Measurements from ENCODE around the gene ANKK1. TPM values are rescaled to one million over a fixed set of nuclear protein-coding genes. Genes with fewer than 3 reads are reported as not detected.

ANKK1 gene
- total RNA-seq, 1 donor from 2014 or later = 0.11 TPM

- Mint-ChIP-seq H3K27ac (no peak overlapping the region), H3K4me1 (ENCODE audit: low read depth) (no peaks in the 10 kb centered on the region), H3K36me3 (ENCODE audit: low read depth) (no peaks in the 10 kb centered on the region), H3K27me3 (ENCODE audit: low read depth) (peaks cover 7% of the 10 kb centered on the region), H3K9me3 (no peaks in the 10 kb centered on the region), H3K4me3 (ENCODE audit: low read depth) (no peak overlapping the region)
- intact Hi-C loops (cut with micrococcal nuclease) = no loop called here
- DNase-seq (ENCODE audit: low spot score) = no peak
Observed at GRCh38 chr11:113389272-113389671, 1.7 kb downstream of the ANKK1 start.

GRCh38 chr11:113392236-113392921, 4.8 kb downstream of the ANKK1 start:
- Mint-ChIP-seq H3K4me3 (ENCODE audit: low read depth) (no peak overlapping the region), H3K4me1 (ENCODE audit: low read depth) (no peaks in the 10 kb centered on the region), H3K27ac (no peak overlapping the region), H3K9me3 (no peaks in the 10 kb centered on the region), H3K36me3 (ENCODE audit: low read depth) (no peaks in the 10 kb centered on the region), H3K27me3 (ENCODE audit: low read depth) (no peaks in the 10 kb centered on the region)
- intact Hi-C loops (cut with micrococcal nuclease) = no loop called here
- no peak for DNase-seq (ENCODE audit: low spot score)

GRCh38 chr11:113393501-113393985, 6.0 kb downstream of the ANKK1 start:
- H3K27ac Mint-ChIP-seq = no peak overlapping the region
- DNase-seq (ENCODE audit: low spot score) = no peak
- intact Hi-C loops (cut with micrococcal nuclease) = no loop called here
- no peaks in the 10 kb centered on the region for H3K4me1 Mint-ChIP-seq (ENCODE audit: low read depth)
- H3K4me3 Mint-ChIP-seq (ENCODE audit: low read depth) = no peak overlapping the region
- H3K9me3 Mint-ChIP-seq = no peaks in the 10 kb centered on the region
- no peaks in the 10 kb centered on the region for H3K27me3 Mint-ChIP-seq (ENCODE audit: low read depth)
- H3K36me3 Mint-ChIP-seq (ENCODE audit: low read depth) = no peaks in the 10 kb centered on the region

GRCh38 chr11:113394919-113395318, 7.3 kb downstream of the ANKK1 start:
- intact Hi-C loops (cut with micrococcal nuclease) = no loop called here
- no peaks in the 10 kb centered on the region for H3K36me3 Mint-ChIP-seq (ENCODE audit: low read depth)
- no peaks in the 10 kb centered on the region for H3K9me3 Mint-ChIP-seq
- no peak for DNase-seq (ENCODE audit: low spot score)
- no peak overlapping the region for H3K27ac Mint-ChIP-seq
- H3K4me3 Mint-ChIP-seq (ENCODE audit: low read depth) = no peak overlapping the region
- no peaks in the 10 kb centered on the region for H3K4me1 Mint-ChIP-seq (ENCODE audit: low read depth)
- H3K27me3 Mint-ChIP-seq (ENCODE audit: low read depth) = no peaks in the 10 kb centered on the region

GRCh38 chr11:113395782-113396336, 8.3 kb downstream of the ANKK1 start:
- Mint-ChIP-seq H3K36me3 (ENCODE audit: low read depth) (no peaks in the 10 kb centered on the region), H3K9me3 (no peaks in the 10 kb centered on the region), H3K27me3 (ENCODE audit: low read depth) (no peaks in the 10 kb centered on the region), H3K4me3 (ENCODE audit: low read depth) (no peak overlapping the region), H3K4me1 (ENCODE audit: low read depth) (no peaks in the 10 kb centered on the region), H3K27ac (no peak overlapping the region)
- DNase-seq (ENCODE audit: low spot score) = no peak
- intact Hi-C loops (cut with micrococcal nuclease) = no loop called here

- no peak for DNase-seq (ENCODE audit: low spot score)
- Mint-ChIP-seq H3K4me3 (ENCODE audit: low read depth) (no peak overlapping the region), H3K27ac (no peak overlapping the region), H3K36me3 (ENCODE audit: low read depth) (no peaks in the 10 kb centered on the region), H3K27me3 (ENCODE audit: low read depth) (no peaks in the 10 kb centered on the region), H3K9me3 (no peaks in the 10 kb centered on the region), H3K4me1 (ENCODE audit: low read depth) (no peaks in the 10 kb centered on the region)
- intact Hi-C loops (cut with micrococcal nuclease) = no loop called here
Observed at GRCh38 chr11:113396690-113397089, 9.1 kb downstream of the ANKK1 start.

- no peaks in the 10 kb centered on the region for H3K9me3 Mint-ChIP-seq
- H3K27me3 Mint-ChIP-seq (ENCODE audit: low read depth) = no peaks in the 10 kb centered on the region
- intact Hi-C loops (cut with micrococcal nuclease) = no loop called here
- H3K36me3 Mint-ChIP-seq (ENCODE audit: low read depth) = no peaks in the 10 kb centered on the region
- H3K4me1 Mint-ChIP-seq (ENCODE audit: low read depth) = no peaks in the 10 kb centered on the region
- no peak for DNase-seq (ENCODE audit: low spot score)
- no peak overlapping the region for H3K4me3 Mint-ChIP-seq (ENCODE audit: low read depth)
- no peak overlapping the region for H3K27ac Mint-ChIP-seq
Observed at GRCh38 chr11:113397212-113397611, 9.6 kb downstream of the ANKK1 start.

GRCh38 chr11:113397821-113398220, 10.2 kb downstream of the ANKK1 start:
- no peaks in the 10 kb centered on the region for H3K4me1 Mint-ChIP-seq (ENCODE audit: low read depth)
- no peaks in the 10 kb centered on the region for H3K36me3 Mint-ChIP-seq (ENCODE audit: low read depth)
- no peak overlapping the region for H3K27ac Mint-ChIP-seq
- DNase-seq (ENCODE audit: low spot score) = no peak
- H3K4me3 Mint-ChIP-seq (ENCODE audit: low read depth) = no peak overlapping the region
- H3K9me3 Mint-ChIP-seq = no peaks in the 10 kb centered on the region
- intact Hi-C loops (cut with micrococcal nuclease) = no loop called here
- H3K27me3 Mint-ChIP-seq (ENCODE audit: low read depth) = no peaks in the 10 kb centered on the region

GRCh38 chr11:113398669-113399430, 11.3 kb downstream of the ANKK1 start:
- no peaks in the 10 kb centered on the region for H3K9me3 Mint-ChIP-seq
- no peak overlapping the region for H3K27ac Mint-ChIP-seq
- H3K27me3 Mint-ChIP-seq (ENCODE audit: low read depth) = peaks cover 2% of the 10 kb centered on the region
- DNase-seq (ENCODE audit: low spot score) = no peak
- H3K4me1 Mint-ChIP-seq (ENCODE audit: low read depth) = no peaks in the 10 kb centered on the region
- intact Hi-C loops (cut with micrococcal nuclease) = no loop called here
- H3K4me3 Mint-ChIP-seq (ENCODE audit: low read depth) = no peak overlapping the region
- no peaks in the 10 kb centered on the region for H3K36me3 Mint-ChIP-seq (ENCODE audit: low read depth)

GRCh38 chr11:113400631-113401230, 13.2 kb downstream of the ANKK1 start:
- Mint-ChIP-seq H3K4me1 (ENCODE audit: low read depth) (no peaks in the 10 kb centered on the region), H3K4me3 (ENCODE audit: low read depth) (no peak overlapping the region)

GRCh38 chr11:113401718-113402117, 14.1 kb downstream of the ANKK1 start:
- no peak for DNase-seq (ENCODE audit: low spot score)
- Mint-ChIP-seq H3K27me3 (ENCODE audit: low read depth) (peaks cover 3% of the 10 kb centered on the region), H3K27ac (no peak overlapping the region), H3K36me3 (ENCODE audit: low read depth) (no peaks in the 10 kb centered on the region), H3K9me3 (no peaks in the 10 kb centered on the region), H3K4me3 (ENCODE audit: low read depth) (no peak overlapping the region), H3K4me1 (ENCODE audit: low read depth) (no peaks in the 10 kb centered on the region)
- intact Hi-C loops (cut with micrococcal nuclease) = no loop called here

More at GRCh38 chr11:113400631-113401230, 13.2 kb downstream of the ANKK1 start:
- intact Hi-C loops (cut with micrococcal nuclease) = no loop called here
- Mint-ChIP-seq H3K9me3 (no peaks in the 10 kb centered on the region), H3K36me3 (ENCODE audit: low read depth) (no peaks in the 10 kb centered on the region), H3K27me3 (ENCODE audit: low read depth) (peaks cover 3% of the 10 kb centered on the region), H3K27ac (no peak overlapping the region)
- DNase-seq (ENCODE audit: low spot score) = no peak

- no peaks in the 10 kb centered on the region for H3K36me3 Mint-ChIP-seq (ENCODE audit: low read depth)
- no peak for DNase-seq (ENCODE audit: low spot score)
- peaks cover 3% of the 10 kb centered on the region for H3K27me3 Mint-ChIP-seq (ENCODE audit: low read depth)
- no peak overlapping the region for H3K27ac Mint-ChIP-seq
- intact Hi-C loops (cut with micrococcal nuclease) = no loop called here
- no peak overlapping the region for H3K4me3 Mint-ChIP-seq (ENCODE audit: low read depth)
- H3K9me3 Mint-ChIP-seq = no peaks in the 10 kb centered on the region
- no peaks in the 10 kb centered on the region for H3K4me1 Mint-ChIP-seq (ENCODE audit: low read depth)
Observed at GRCh38 chr11:113404859-113405430, 17.4 kb downstream of the ANKK1 start.

All from activated T-helper 2 cell treated with anti-CD3 and anti-CD28 coated beads, Interferon-gamma antibody, Interleukin-2, Interleukin-4, amounts not matched to agents 10 μg/mL and 5 μg/mL and 100 μg/mL, durations not matched to agents 14 hours and 24 hours and 36 hours (primary cell).